GM12864 (cell line): ENCODE data around the gene GHRL.

ENCODE experiments used
- DNase-seq: peaks from one replicate; pipeline ENCODE4 v3.0.0-alpha.2; 2011; ENCODE audit warnings: low read depth
- H3K4me3 ChIP-seq: 2 replicates; pipeline ENCODE4 v1.5.1; 2011; ENCODE audit warnings: mild to moderate bottlenecking, low read depth, low read length, control low read depth
- CTCF ChIP-seq: IDR thresholded peaks from 2 replicates; pipeline ENCODE4 v1.5.1; 2011; ENCODE audit warnings: low read depth, mild to moderate bottlenecking, moderate library complexity, low read length, control low read depth, inconsistent platforms; ENCODE audit errors: missing control alignments

Gene GHRL

GRCh38 chr3:10240799-10241198 is 51.9 kb downstream of the GHRL start:
- TF ChIP-seq CTCF = no peak
- no peak overlapping the region for H3K4me3 ChIP-seq
- no peak for DNase-seq

GRCh38 chr3:10238345-10239183 is 54.2 kb downstream of the GHRL start:
- H3K4me3 ChIP-seq = no peak overlapping the region
- no peak for TF ChIP-seq CTCF
- no peak for DNase-seq
